ENCODE measurements around the gene RGPD3. TPM values are rescaled to one million over a fixed set of nuclear protein-coding genes. Genes with fewer than 3 reads are reported as not detected.

The RGPD3 gene
- total and polyA plus RNA-seq, 2 donors (not counting 1 experiment from before 2014, with no cell fraction given) = 0.12 to 0.17 TPM

- no peak overlapping the region for H3K4me2 ChIP-seq (ENCODE audit: extremely low read depth, insufficient read depth, low read length)
- H2AFZ ChIP-seq (ENCODE audit: low read length) = no peak overlapping the region
- no peak overlapping the region for H3K27ac ChIP-seq (ENCODE audit: insufficient read depth, low read length)
- TF ChIP-seq CTCF (conservative IDR thresholded peaks at IDR 0.05 in 1 of 2, IDR thresholded peaks at IDR 0.05 in 1 of 2; ENCODE audit: low read depth in 1 of 2, low read length in 2 of 2) (no peak), EZH2 (IDR thresholded peaks at IDR 0.05; ENCODE audit: low read length, missing control alignments) (no peak)
- H4K20me1 ChIP-seq (ENCODE audit: control insufficient read depth, extremely low read depth, insufficient read depth, low read length) = no peaks in the 10 kb centered on the region
- no peaks in the 10 kb centered on the region for H3K36me3 ChIP-seq (ENCODE audit: control insufficient read depth, insufficient read depth, low read length)
- no peak for DNase-seq (ENCODE audit: low read depth in 2 of 2)
- no peak overlapping the region for H3K4me3 ChIP-seq (replicated peaks in 1 of 4; ENCODE audit: control extremely low read depth in 1 of 4, insufficient read depth in 1 of 4, low read depth in 3 of 4, low read length in 4 of 4)
- H3K79me2 ChIP-seq (ENCODE audit: control insufficient read depth, insufficient read depth, low read length) = no peaks in the 10 kb centered on the region
- no peaks in the 10 kb centered on the region for H3K4me1 ChIP-seq (ENCODE audit: control insufficient read depth, extremely low read depth, insufficient read depth, low read length)
- H3K27me3 ChIP-seq (ENCODE audit: control insufficient read depth, insufficient read depth, low read length) = no peaks in the 10 kb centered on the region
- no peaks in the 10 kb centered on the region for H3K9me3 ChIP-seq (ENCODE audit: control insufficient read depth, insufficient read depth, low read depth, low read length)
- H3K9ac ChIP-seq (ENCODE audit: insufficient read depth, low read length) = no peak overlapping the region
Observed at GRCh38 chr2:106356291-106356690, 111.9 kb downstream of the RGPD3 start.

GRCh38 chr2:106353676-106354075 is 114.5 kb downstream of the RGPD3 start:
- DNase-seq (ENCODE audit: low read depth in 2 of 2) = no peak
- Histone ChIP-seq H3K4me1 (ENCODE audit: control insufficient read depth, extremely low read depth, insufficient read depth, low read length) (no peaks in the 10 kb centered on the region), H3K27ac (ENCODE audit: insufficient read depth, low read length) (no peak overlapping the region), H3K9ac (ENCODE audit: insufficient read depth, low read length) (no peak overlapping the region), H3K4me3 (replicated peaks in 1 of 4; ENCODE audit: control extremely low read depth in 1 of 4, insufficient read depth in 1 of 4, low read depth in 3 of 4, low read length in 4 of 4) (no peak overlapping the region), H3K9me3 (ENCODE audit: control insufficient read depth, insufficient read depth, low read depth, low read length) (no peaks in the 10 kb centered on the region), H3K79me2 (ENCODE audit: control insufficient read depth, insufficient read depth, low read length) (no peaks in the 10 kb centered on the region), H3K36me3 (ENCODE audit: control insufficient read depth, insufficient read depth, low read length) (no peaks in the 10 kb centered on the region), H4K20me1 (ENCODE audit: control insufficient read depth, extremely low read depth, insufficient read depth, low read length) (no peaks in the 10 kb centered on the region), H3K4me2 (ENCODE audit: extremely low read depth, insufficient read depth, low read length) (no peak overlapping the region), H2AFZ (ENCODE audit: low read length) (no peak overlapping the region), H3K27me3 (ENCODE audit: control insufficient read depth, insufficient read depth, low read length) (no peaks in the 10 kb centered on the region)
- no peak for TF ChIP-seq EZH2 (IDR thresholded peaks at IDR 0.05; ENCODE audit: low read length, missing control alignments)
- TF ChIP-seq CTCF (conservative IDR thresholded peaks at IDR 0.05 in 1 of 2, IDR thresholded peaks at IDR 0.05 in 1 of 2; ENCODE audit: low read depth in 1 of 2, low read length in 2 of 2) = no peak

GRCh38 chr2:106350980-106351379 is 117.2 kb downstream of the RGPD3 start:
- Histone ChIP-seq H3K9ac (ENCODE audit: insufficient read depth, low read length) (no peak overlapping the region), H2AFZ (ENCODE audit: low read length) (no peak overlapping the region), H3K36me3 (ENCODE audit: control insufficient read depth, insufficient read depth, low read length) (no peaks in the 10 kb centered on the region), H3K4me3 (replicated peaks in 1 of 4; ENCODE audit: control extremely low read depth in 1 of 4, insufficient read depth in 1 of 4, low read depth in 3 of 4, low read length in 4 of 4) (no peak overlapping the region), H3K27ac (ENCODE audit: insufficient read depth, low read length) (no peak overlapping the region), H3K79me2 (ENCODE audit: control insufficient read depth, insufficient read depth, low read length) (no peaks in the 10 kb centered on the region), H3K9me3 (ENCODE audit: control insufficient read depth, insufficient read depth, low read depth, low read length) (no peaks in the 10 kb centered on the region), H3K4me2 (ENCODE audit: extremely low read depth, insufficient read depth, low read length) (no peak overlapping the region), H4K20me1 (ENCODE audit: control insufficient read depth, extremely low read depth, insufficient read depth, low read length) (no peaks in the 10 kb centered on the region), H3K27me3 (ENCODE audit: control insufficient read depth, insufficient read depth, low read length) (no peaks in the 10 kb centered on the region), H3K4me1 (ENCODE audit: control insufficient read depth, extremely low read depth, insufficient read depth, low read length) (no peaks in the 10 kb centered on the region)
- TF ChIP-seq CTCF (conservative IDR thresholded peaks at IDR 0.05 in 1 of 2, IDR thresholded peaks at IDR 0.05 in 1 of 2; ENCODE audit: low read depth in 1 of 2, low read length in 2 of 2) (no peak), EZH2 (IDR thresholded peaks at IDR 0.05; ENCODE audit: low read length, missing control alignments) (no peak)
- no peak for DNase-seq (ENCODE audit: low read depth in 2 of 2)

Data from fibroblast of lung (primary cell).